Stimulated activated CD8-positive, alpha-beta memory T cell treated with anti-CD3 and anti-CD28 coated beads, Interleukin-4, amount 100 ng/mL, for 4 hours (primary cell): Measurements from ENCODE around the gene SCTR.

Source experiments
- DNase-seq, 2 donors: peaks; one replicate each; pipeline ENCODE4 v3.0.0-alpha.2; 2020; ENCODE audit warnings: low read depth in 2 of 2, low spot score in 1 of 2

The SCTR gene

DNA sequence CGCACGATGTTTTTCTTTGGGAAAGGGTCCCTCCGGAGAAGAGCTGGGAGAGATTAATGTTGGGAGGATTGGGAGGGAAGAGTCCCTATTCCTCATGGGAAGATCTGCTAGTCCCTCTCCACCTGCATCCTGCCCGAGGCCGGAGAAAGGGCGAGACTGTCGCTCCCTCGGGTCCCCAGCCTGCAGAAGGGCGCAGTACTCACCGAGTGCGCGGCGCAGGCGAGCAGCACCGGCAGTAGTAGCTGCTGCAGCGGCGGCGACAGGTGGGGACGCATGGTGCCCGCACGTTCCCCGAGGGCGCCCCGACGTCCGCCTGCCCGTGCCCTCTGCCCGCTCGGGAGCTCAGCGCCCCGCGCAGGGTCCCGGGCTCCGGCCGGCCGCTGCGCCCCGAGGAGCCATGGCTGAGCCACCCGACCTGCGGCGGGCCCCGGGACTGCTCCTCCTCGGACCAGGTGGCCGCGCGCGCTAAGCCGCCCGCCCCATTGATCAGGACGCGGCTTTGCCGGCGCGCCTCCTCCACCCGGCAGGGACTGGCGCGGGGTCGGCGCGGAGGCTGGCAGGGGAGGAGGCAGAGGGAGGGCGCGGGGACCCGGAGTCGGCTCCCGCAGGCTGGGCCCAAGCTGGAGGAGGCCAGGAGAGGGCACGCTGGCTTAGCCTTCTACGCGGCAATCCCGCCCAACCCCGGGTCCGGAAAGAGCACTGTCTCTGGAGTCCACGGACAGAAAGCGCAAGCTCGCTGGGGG lies at the start of gene SCTR:
SCTR (minus strand) TSS at position 532 of the 743 bp plus-strand sequence; CDS start at position 275, 257 bp downstream.
- DNase-seq: no peak

- no peak for DNase-seq
Observed at GRCh38 chr2:119567292-119567691, 43.0 kb upstream of the SCTR start.

- no peak for DNase-seq
Observed at GRCh38 chr2:119565481-119565880, 41.2 kb upstream of the SCTR start.

DNA sequence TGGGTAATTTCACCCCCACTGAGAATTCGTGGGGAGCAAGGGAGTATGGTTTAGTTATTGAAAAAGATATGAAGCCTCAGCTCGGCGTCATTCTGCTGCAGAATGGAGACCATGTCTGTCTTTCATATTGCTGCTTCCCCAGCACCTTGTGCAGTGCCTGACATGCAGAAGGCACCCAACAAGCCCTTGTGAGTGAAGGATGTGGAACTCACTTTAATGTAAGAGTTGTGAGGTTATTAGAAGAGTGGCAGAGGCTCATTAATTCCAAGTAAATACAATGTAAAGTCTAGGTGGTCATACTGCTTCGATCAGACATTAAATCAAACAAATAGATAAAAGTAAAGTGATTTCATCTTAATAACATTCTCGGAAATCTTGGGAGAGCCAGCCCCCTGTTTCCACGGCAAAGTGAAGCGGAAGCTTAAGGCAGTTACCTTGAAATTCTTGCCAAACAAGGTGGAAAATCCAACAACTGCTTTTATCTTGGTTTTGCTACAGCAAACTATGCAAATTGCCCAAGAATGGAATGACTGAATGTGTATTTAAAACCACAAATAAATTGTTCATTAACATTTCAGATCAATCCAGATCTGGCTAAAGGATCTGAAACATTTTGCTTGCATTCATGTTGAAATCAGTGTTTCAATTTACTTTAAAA lies 29.5 kb upstream of the SCTR start:
- DNase-seq: no peak

DNA sequence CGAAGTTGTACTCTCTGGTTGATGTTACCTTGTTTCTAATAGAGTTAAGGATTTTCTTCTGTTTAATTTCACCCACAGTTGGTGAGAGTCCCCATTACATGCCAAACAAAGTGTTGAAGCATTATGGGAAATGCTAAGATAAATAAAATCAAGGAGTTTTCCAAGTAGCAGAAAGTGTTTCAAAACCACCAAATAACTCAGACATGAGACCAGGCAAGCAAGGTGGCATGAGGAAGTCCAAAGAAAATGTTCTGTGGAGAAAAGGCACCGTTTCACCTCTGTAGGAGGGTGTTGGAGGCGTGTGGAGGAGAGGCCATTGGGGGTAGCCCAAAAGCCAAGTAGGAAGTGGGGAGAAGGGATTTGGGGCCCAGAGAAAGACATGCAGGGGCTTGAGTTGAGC lies 28.6 kb upstream of the SCTR start:
- DNase-seq: no peak

DNA sequence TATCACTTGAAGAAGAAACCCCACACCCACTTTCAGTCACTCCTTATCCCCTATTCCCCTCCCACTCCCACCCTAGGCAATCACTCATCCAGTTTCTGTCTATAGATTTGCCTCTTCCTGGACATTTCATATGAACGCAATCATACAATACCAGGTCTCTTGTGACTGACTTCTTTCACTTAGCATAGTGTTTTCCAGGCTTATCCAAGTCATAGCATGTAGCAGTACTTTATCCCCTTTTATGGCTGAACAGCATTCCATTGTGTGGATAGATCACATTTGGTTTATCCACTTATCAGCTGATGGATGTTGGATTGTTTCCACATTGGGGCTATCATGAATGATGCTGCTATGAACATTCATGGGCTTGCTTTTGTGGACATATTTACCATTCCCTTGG lies 26.6 kb upstream of the SCTR start:
- DNase-seq: no peak

- DNase-seq: no peak
Observed at GRCh38 chr2:119550346-119550745, 26.1 kb upstream of the SCTR start.

DNA sequence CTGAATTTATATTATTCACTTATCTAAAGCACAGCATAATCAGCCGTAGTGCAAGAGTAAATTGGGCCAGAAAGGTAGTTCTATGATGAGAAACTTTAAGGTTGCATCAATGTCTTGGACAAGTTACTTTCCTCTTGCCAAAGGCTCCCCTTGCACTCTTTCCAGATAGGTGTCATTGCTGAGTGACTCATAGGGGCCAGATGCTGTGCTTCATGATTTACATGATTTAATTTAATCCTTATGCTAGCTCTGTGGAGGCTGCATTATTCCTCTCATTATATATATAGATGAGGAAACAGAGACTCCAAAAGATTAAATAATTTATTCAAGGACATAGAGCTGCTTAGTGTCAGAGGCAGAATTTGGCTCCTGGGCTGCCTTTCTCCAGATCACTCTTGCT lies 25.0 kb upstream of the SCTR start:
- no peak for DNase-seq

DNA sequence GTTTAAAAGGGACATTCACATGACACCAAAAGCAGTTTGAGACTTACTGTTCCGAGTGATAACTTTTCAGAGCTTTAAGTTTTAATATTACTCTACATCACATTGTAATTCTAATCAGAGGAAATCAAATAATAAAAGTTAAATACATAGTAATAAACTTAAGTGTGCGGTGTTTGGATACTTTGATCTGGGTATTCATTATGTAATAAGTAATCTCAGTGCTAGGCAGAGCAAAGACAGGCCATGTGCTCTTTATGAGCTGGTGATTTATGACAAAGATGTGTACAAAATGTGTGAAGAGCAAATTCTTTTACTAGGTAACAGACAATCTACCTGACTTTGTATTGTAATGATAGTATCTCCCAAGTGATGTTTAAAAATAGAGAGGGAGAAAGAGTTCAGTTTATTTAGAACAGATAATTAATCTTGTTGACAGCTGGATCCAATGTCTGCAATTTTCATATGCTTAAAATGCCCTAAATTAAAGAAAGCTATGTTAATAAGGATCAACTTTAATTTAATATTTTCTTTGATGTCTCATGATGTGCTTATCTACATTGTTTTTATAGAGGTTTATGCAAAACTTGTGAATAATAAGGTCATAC lies 24.3 kb upstream of the SCTR start:
- no peak for DNase-seq

- DNase-seq: no peak
Observed at GRCh38 chr2:119546447-119546767, 22.1 kb upstream of the SCTR start.

- no peak for DNase-seq
Observed at GRCh38 chr2:119545754-119546446, 21.6 kb upstream of the SCTR start.

GRCh38 chr2:119544939-119545475 lies 20.7 kb upstream of the SCTR start:
- no peak for DNase-seq

GRCh38 chr2:119544075-119544938 lies 20.0 kb upstream of the SCTR start, which contains the start of gene CFAP221:
Gene CFAP221, plus strand, starts transcription at chr2:119544449. Its CDS starts 1,683 bp downstream, at chr2:119546132.
- DNase-seq: no peak

DNA sequence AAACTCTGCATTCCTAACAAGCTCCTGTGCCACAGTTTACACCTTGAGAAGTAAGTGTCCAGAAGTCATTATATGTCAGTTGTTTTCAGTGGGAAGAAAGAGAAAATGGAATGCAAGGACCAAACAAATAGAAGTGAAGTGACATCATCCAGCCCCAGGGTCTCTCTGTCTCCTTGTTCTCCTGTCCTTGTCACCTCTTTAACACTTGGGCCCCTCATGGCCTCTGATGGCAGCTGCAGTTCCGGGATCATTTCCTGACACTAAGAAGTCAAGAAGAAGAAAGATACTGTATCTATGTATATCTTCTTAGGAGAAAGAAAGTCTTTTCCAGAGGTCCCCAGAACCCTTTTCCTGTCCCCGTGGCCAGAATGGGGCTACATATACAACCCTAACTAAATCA lies 17.2 kb upstream of the SCTR start:
- DNase-seq: no peak

DNA sequence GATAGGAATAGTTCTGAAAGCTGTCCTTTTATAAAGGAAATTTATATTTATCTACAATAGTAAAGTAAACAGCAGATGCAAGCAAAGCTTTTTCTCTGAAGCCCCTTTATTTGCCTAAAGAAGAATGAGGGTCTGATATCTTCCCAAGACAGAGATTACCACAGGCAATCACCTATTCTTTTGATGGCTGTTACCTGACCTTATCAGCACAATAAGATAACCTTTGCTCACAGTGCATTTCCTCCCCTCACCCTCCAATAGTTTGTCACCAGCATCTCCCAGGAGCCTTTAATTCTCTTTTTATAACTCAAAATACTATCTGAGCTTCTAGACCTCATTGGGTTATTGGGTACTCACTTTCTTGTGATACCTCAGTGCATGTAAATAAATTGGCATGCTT lies 13.5 kb upstream of the SCTR start:
- no peak for DNase-seq

DNA sequence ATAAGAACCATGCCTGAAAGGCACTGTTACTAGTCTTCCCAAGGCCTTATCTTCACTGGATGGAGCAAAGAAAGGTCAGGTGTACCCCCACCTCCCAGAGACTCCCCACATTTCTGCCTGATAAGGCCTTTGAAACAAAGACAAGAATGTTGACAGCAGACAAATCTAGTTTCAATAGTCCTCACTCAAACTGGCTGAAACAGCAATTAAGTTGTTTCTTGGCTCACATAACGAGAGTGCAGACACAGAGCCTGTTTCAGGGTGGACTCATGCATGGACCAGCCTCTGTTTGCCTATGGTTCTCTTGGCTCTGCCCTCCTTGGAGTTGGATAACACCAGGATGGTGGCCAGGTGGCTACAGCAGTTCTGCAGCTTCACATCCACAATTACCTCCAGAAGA lies 12.4 kb upstream of the SCTR start:
- no peak for DNase-seq

GRCh38 chr2:119536211-119536610 lies 11.9 kb upstream of the SCTR start:
- no peak for DNase-seq

GRCh38 chr2:119533560-119533959 lies 9.3 kb upstream of the SCTR start:
- DNase-seq: no peak

GRCh38 chr2:119531292-119531691 lies 7.0 kb upstream of the SCTR start:
- DNase-seq: no peak

- no peak for DNase-seq
Observed at GRCh38 chr2:119527999-119528398, 3.7 kb upstream of the SCTR start.

DNA sequence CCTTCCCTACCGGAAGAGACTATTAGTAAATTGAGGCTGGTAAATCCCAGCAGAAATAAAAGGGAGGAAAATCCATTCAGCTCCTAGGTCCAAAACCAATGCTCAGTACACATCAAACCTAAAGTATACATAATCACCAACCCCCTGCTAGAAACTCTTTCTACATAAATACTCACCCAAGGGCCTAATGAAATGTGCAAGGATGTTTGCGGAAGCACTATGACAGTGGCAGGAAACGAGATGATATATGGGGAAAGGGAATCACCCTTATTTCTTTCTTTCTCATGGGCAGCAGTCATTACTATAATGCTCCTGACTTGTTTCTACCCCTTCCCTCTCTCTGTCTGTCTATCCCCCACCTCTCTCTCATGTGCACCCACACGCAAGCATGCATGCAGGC lies 1.3 kb upstream of the SCTR start:
- DNase-seq: no peak
